DOHH2 (cell line): Measurements from ENCODE around the gene DLST.

ENCODE experiments used
- EZH2phosphoT487 ChIP-seq: fragments of 200-600 bp; sonication (generic); IDR thresholded peaks from 2 replicates; pipeline ENCODE4 v1.6.1; 2017; ENCODE audit warnings: borderline replicate concordance, mild to moderate bottlenecking, antibody characterized with exemption, low read length, moderate library complexity, mixed read lengths
- TF ChIP-seq, protein P1 (sequence below): fragments of 200-600 bp; sonication (generic); IDR thresholded peaks from one replicate; pipeline ENCODE4 v1.5.1; 2014; ENCODE audit warnings: antibody characterized with exemption, mild to moderate bottlenecking, low read depth, low read length; ENCODE audit not compliant: poor library complexity, severe bottlenecking

DNA sequence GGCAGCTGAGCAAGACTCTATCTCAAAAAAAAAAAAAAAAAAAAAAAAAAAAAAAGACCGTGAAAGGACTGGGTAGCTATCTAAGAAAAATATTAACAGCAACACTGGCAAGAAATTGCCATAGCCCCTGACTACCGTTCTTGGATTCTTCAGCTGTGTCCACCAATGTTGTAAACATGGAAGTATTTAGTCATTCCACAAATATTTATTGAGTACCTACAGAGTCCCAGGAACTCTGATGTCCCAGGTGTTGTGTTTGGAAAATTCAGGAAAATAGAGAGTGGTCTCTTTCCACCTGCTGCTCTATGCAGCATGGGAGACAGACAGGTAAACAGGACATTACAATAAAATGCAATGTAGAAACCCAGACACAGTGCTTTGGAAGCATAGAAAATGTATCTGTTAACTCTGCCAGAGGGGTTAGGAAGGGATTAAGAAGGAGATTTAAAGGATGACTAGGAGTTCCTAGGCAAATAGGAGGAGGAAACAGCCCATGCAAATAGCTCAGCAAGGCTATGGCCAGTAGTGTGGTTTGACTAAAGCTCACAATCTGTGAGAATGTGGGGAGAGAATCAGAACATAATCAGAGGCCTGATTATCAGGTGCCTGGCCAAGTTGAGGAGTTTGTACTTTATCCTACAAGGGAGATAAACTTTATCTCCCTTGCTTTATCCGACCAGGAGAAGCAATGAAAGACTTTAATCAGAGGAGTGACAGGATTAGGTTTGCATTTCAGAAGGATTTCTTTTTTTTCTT, 2.1 kb upstream of the DLST start:
- TF ChIP-seq, protein P1, sequence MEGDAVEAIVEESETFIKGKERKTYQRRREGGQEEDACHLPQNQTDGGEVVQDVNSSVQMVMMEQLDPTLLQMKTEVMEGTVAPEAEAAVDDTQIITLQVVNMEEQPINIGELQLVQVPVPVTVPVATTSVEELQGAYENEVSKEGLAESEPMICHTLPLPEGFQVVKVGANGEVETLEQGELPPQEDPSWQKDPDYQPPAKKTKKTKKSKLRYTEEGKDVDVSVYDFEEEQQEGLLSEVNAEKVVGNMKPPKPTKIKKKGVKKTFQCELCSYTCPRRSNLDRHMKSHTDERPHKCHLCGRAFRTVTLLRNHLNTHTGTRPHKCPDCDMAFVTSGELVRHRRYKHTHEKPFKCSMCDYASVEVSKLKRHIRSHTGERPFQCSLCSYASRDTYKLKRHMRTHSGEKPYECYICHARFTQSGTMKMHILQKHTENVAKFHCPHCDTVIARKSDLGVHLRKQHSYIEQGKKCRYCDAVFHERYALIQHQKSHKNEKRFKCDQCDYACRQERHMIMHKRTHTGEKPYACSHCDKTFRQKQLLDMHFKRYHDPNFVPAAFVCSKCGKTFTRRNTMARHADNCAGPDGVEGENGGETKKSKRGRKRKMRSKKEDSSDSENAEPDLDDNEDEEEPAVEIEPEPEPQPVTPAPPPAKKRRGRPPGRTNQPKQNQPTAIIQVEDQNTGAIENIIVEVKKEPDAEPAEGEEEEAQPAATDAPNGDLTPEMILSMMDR: no peak
- TF ChIP-seq EZH2phosphoT487: no peak
